ENCODE data around the gene VRK3. TPM values are rescaled to one million over a fixed set of nuclear protein-coding genes. Genes with fewer than 3 reads are reported as not detected.

The VRK3 gene
- total RNA-seq, 1 experiment from 2014 or later: 33.4 TPM

- ChIA-PET CTCF (no interaction called here), POLR2A (no interaction called here)
- no peaks in the 10 kb centered on the region for H3K4me1 Mint-ChIP-seq
- DNase-seq (ENCODE audit: low spot score) (no peak), ATAC-seq (no peak)
- peaks cover 5% of the 10 kb centered on the region for H3K27me3 Mint-ChIP-seq (ENCODE audit: low read depth)
- H3K36me3 Mint-ChIP-seq: peaks cover 82% of the 10 kb centered on the region
- peaks cover 38% of the 10 kb centered on the region for H3K9me3 Mint-ChIP-seq
- no peak overlapping the region for H3K4me3 Mint-ChIP-seq
- no peak overlapping the region for H3K27ac Mint-ChIP-seq
- TF ChIP-seq AFF4 (CRISPR knock-in tag; IDR thresholded peaks at IDR 0.05; ENCODE audit: borderline replicate concordance): no peak
- TF ChIP-seq JAZF1 (CRISPR knock-in tag; IDR thresholded peaks at IDR 0.05): no peak
- no peak for TF ChIP-seq IRF2 (CRISPR knock-in tag; IDR thresholded peaks at IDR 0.05; ENCODE audit: borderline replicate concordance, low read depth)
- no peak for TF ChIP-seq ESRRA (CRISPR knock-in tag; IDR thresholded peaks at IDR 0.05; ENCODE audit: borderline replicate concordance)
- no peak for TF ChIP-seq ZNF423 (CRISPR knock-in tag; IDR thresholded peaks at IDR 0.05)
- TF ChIP-seq GABPB1 (CRISPR knock-in tag; IDR thresholded peaks at IDR 0.05): no peak
- no peak for TF ChIP-seq TEAD1 (CRISPR knock-in tag; IDR thresholded peaks at IDR 0.05)
- no peak for TF ChIP-seq ZNF232 (CRISPR knock-in tag; IDR thresholded peaks at IDR 0.05)
- TF ChIP-seq MLX (CRISPR knock-in tag; IDR thresholded peaks at IDR 0.05): no peak
- TF ChIP-seq FOXP4 (CRISPR knock-in tag; IDR thresholded peaks at IDR 0.05): no peak
- no peak for TF ChIP-seq TCF7 (CRISPR knock-in tag; IDR thresholded peaks at IDR 0.05; ENCODE audit: low read depth)
- no peak for TF ChIP-seq ZNF263 (CRISPR knock-in tag; IDR thresholded peaks at IDR 0.05; ENCODE audit: low read depth)
- TF ChIP-seq JUN (CRISPR knock-in tag; IDR thresholded peaks at IDR 0.05): no peak
Measured at GRCh38 chr19:50040967-50041366, 15.8 kb upstream of the VRK3 start.

GRCh38 chr19:50039968-50040367 is 14.8 kb upstream of the VRK3 start:
- Mint-ChIP-seq H3K27ac (no peak overlapping the region), H3K4me1 (no peaks in the 10 kb centered on the region), H3K9me3 (peaks cover 28% of the 10 kb centered on the region), H3K4me3 (no peak overlapping the region), H3K36me3 (peaks cover 79% of the 10 kb centered on the region), H3K27me3 (ENCODE audit: low read depth) (peaks cover 2% of the 10 kb centered on the region)
- ATAC-seq (no peak), DNase-seq (ENCODE audit: low spot score) (no peak)
- ChIA-PET CTCF (no interaction called here), POLR2A (no interaction called here)
- TF ChIP-seq E2F4 (CRISPR knock-in tag; IDR thresholded peaks at IDR 0.05; ENCODE audit: borderline replicate concordance, low read depth) (no peak), ERG (CRISPR knock-in tag; IDR thresholded peaks at IDR 0.05) (no peak), ZNF425 (CRISPR knock-in tag; conservative IDR thresholded peaks at IDR 0.05) (no peak), NR1H2 (CRISPR knock-in tag; IDR thresholded peaks at IDR 0.05) (no peak), SMAD4 (CRISPR knock-in tag; IDR thresholded peaks at IDR 0.05) (no peak), MYBL2 (CRISPR knock-in tag; IDR thresholded peaks at IDR 0.05) (no peak), FOXP1 (CRISPR knock-in tag; IDR thresholded peaks at IDR 0.05; ENCODE audit: borderline replicate concordance) (no peak), CDX4 (CRISPR knock-in tag; IDR thresholded peaks at IDR 0.05; ENCODE audit: borderline replicate concordance) (no peak), ZBTB43 (CRISPR knock-in tag; IDR thresholded peaks at IDR 0.05) (no peak)

Measured in WTC11 (cell line).